SW480 (cell line): ENCODE results near the gene GNLY.

Experiments used
- DNase-seq: peaks from one replicate; pipeline ENCODE4 v3.0.0-alpha.2; 2016; ENCODE audit warnings: low spot score

The GNLY gene

GRCh38 chr2:85728883-85729824 is 35.0 kb downstream of the GNLY start:
- peak; percentile 73 for DNase-seq

- DNase-seq = no peak
Observed at GRCh38 chr2:85729825-85730510, 35.8 kb downstream of the GNLY start.

- DNase-seq = no peak
Observed at GRCh38 chr2:85730686-85731230, 36.6 kb downstream of the GNLY start.

GRCh38 chr2:85731606-85732005 is 37.4 kb downstream of the GNLY start:
- DNase-seq = no peak

GRCh38 chr2:85732467-85733120 is 38.4 kb downstream of the GNLY start:
- no peak for DNase-seq

GRCh38 chr2:85733121-85733960 is 39.2 kb downstream of the GNLY start:
- DNase-seq = no peak

GRCh38 chr2:85734015-85734414 is 39.9 kb downstream of the GNLY start:
- no peak for DNase-seq

- DNase-seq = no peak
Observed at GRCh38 chr2:85734942-85735608, 40.9 kb downstream of the GNLY start.

GRCh38 chr2:85735691-85736090 is 41.5 kb downstream of the GNLY start:
- DNase-seq = no peak

GRCh38 chr2:85736456-85737355 is 42.5 kb downstream of the GNLY start:
- DNase-seq = no peak

GRCh38 chr2:85737481-85737880 is 43.3 kb downstream of the GNLY start:
- DNase-seq = no peak

- DNase-seq = no peak
Observed at GRCh38 chr2:85737961-85738360, 43.8 kb downstream of the GNLY start.

- no peak for DNase-seq
Observed at GRCh38 chr2:85740193-85740592, 46.0 kb downstream of the GNLY start.

GRCh38 chr2:85741211-85741832 is 47.2 kb downstream of the GNLY start:
- DNase-seq = no peak

- DNase-seq = peak; percentile 66
Observed at GRCh38 chr2:85741833-85742455, 47.8 kb downstream of the GNLY start.

GRCh38 chr2:85743304-85743978 is 49.3 kb downstream of the GNLY start:
- no peak for DNase-seq

- no peak for DNase-seq
Observed at GRCh38 chr2:85744055-85744454, 49.9 kb downstream of the GNLY start.
